T-helper 1 cell treated with Interleukin-12 subunit alpha and Interleukin-12 subunit beta and Interleukin-4 antibody, amounts not matched to agents 30 μg/mL and 1 μg/mL, for 36 hours (primary cell): ENCODE results near the gene HBQ1.
"Not testable (repeated sequence)": the region's sequence is repeated elsewhere in the genome, so short reads cannot be mapped to it uniquely, and the experiment has no call there.

ENCODE experiments used
- H3K27ac Mint-ChIP-seq: one replicate; pipeline ENCODE4 v1.8.0; 2021; ENCODE audit warnings: mild to moderate bottlenecking, mixed read lengths
- H3K27me3 Mint-ChIP-seq: one replicate; pipeline ENCODE4 v1.8.0; 2021; ENCODE audit warnings: low read depth, mixed read lengths
- H3K36me3 Mint-ChIP-seq: one replicate; pipeline ENCODE4 v1.8.0; 2021; ENCODE audit warnings: low read depth, mixed read lengths
- H3K4me1 Mint-ChIP-seq: one replicate; pipeline ENCODE4 v1.8.0; 2021; ENCODE audit warnings: low read depth, mixed read lengths
- H3K4me3 Mint-ChIP-seq: one replicate; pipeline ENCODE4 v1.8.0; 2021; ENCODE audit warnings: mild to moderate bottlenecking, moderate library complexity, mixed read lengths
- H3K9me3 Mint-ChIP-seq: one replicate; pipeline ENCODE4 v1.8.0; 2021; ENCODE audit warnings: mixed read lengths

The HBQ1 gene

DNA sequence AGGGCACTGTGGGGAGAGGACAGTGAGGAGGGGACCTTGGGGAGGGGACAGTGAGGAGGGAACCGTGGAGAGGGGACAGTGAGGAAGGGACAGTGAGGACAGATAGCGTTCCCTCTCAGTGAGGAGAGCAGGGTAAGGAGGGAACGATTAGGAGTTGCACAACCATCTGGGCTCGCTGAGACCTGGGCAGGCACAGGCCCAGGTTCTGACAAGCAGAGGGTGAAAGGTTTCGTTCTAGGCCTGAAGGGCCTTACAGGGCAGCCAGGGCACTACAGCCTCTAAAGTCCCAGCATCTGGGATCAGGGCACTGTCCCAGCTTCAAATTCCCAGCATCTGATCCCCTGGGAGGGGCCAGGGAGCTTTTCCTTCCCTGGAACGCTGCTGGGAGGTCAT lies 27.1 kb upstream of the HBQ1 start:
- peaks cover 55% of the 10 kb centered on the region for H3K27me3 Mint-ChIP-seq
- not testable (repeated sequence) for H3K9me3 Mint-ChIP-seq, H3K4me3 Mint-ChIP-seq

DNA sequence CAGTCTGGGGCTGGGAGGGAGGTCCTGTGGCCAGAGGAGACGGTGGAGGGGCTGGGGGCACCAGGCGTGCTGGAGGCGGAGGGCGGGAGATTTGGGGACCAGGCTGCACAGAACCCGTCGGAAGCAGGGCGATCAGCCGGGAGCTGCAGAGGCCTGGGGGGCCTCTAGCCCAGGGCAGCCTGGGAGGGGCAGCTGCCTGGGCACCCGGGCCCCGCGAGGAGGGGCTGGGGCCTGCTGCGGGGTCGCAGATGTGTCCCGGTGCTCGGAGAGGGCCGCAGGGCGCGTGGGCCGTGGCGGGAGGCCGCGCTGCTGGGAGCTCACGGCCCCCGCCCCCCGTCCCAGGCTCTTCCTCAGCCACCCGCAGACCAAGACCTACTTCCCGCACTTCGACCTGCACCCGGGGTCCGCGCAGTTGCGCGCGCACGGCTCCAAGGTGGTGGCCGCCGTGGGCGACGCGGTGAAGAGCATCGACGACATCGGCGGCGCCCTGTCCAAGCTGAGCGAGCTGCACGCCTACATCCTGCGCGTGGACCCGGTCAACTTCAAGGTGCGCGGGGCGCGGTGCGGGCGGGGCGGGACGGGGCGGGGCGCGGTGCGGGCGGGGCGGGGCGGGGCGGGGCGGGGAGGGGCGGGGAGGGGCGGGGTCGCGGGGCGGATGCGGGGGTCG lies 26.6 kb upstream of the HBQ1 start:
- not testable (repeated sequence) for H3K4me3 Mint-ChIP-seq, H3K9me3 Mint-ChIP-seq, H3K27ac Mint-ChIP-seq, H3K36me3 Mint-ChIP-seq, H3K4me1 Mint-ChIP-seq
- peaks cover 54% of the 10 kb centered on the region for H3K27me3 Mint-ChIP-seq

More for the DNA sequence above, 27.1 kb upstream of the HBQ1 start:
- not testable (repeated sequence) for H3K27ac Mint-ChIP-seq, H3K36me3 Mint-ChIP-seq, H3K4me1 Mint-ChIP-seq

DNA sequence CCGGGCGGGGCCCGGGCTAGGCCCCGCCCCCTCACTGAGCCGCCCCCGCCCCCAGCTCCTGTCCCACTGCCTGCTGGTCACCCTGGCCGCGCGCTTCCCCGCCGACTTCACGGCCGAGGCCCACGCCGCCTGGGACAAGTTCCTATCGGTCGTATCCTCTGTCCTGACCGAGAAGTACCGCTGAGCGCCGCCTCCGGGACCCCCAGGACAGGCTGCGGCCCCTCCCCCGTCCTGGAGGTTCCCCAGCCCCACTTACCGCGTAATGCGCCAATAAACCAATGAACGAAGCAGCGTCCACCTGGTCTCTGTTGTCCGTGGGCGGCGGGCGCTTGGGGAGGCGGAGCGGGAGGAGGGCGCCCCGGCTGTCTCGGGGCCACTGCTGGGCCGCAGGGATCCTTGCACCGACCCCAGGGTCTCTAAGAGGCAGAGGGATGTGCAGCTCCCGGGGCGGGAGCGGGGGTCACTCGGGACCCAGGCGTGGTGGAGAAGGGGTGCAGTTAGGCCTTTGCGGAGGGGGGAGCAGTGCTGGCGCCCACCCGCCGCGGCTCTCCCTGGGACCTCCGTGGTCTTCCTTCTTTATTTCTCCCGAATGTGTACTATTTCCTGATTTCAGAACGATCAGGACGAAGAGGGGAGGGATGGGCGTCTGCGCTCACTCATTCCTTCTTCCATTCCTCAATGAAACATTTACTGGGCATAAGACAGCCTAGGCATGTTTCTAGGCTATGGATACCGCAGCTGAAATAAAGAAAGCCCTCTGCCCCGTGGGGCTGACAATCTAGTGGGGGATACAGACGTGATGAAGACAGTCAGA lies 25.8 kb upstream of the HBQ1 start:
- H3K9me3 Mint-ChIP-seq: no peaks in the 10 kb centered on the region
- peak overlapping the region; percentile 24 for H3K27ac Mint-ChIP-seq
- peak overlapping the region; percentile 44 for H3K4me3 Mint-ChIP-seq
- H3K27me3 Mint-ChIP-seq: peaks cover 52% of the 10 kb centered on the region
- peaks cover 1% of the 10 kb centered on the region for H3K36me3 Mint-ChIP-seq
- peaks cover 5% of the 10 kb centered on the region for H3K4me1 Mint-ChIP-seq

DNA sequence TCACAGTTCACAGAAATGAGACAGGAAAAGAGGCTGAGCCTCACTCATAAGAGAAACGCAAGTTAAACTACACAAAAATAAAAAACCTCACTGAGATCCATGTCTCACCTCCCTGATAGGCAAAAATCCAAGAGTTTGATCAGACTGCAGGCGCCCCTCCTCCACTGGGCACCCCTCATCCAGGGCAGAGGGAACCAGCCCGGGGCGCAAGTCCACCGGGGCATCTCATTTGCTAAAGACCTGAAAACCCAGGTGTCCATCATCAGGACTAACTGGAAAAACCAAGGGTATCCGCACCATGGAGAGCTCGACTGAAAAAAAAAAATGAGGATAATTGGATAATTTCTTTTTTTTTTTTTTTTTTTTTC lies 25.2 kb upstream of the HBQ1 start:
- H3K4me1 Mint-ChIP-seq: peaks cover 5% of the 10 kb centered on the region
- peak overlapping the region; percentile 44 for H3K4me3 Mint-ChIP-seq
- no peaks in the 10 kb centered on the region for H3K9me3 Mint-ChIP-seq
- H3K36me3 Mint-ChIP-seq: peaks cover 1% of the 10 kb centered on the region
- peak overlapping the region; percentile 24 for H3K27ac Mint-ChIP-seq
- peaks cover 48% of the 10 kb centered on the region for H3K27me3 Mint-ChIP-seq

DNA sequence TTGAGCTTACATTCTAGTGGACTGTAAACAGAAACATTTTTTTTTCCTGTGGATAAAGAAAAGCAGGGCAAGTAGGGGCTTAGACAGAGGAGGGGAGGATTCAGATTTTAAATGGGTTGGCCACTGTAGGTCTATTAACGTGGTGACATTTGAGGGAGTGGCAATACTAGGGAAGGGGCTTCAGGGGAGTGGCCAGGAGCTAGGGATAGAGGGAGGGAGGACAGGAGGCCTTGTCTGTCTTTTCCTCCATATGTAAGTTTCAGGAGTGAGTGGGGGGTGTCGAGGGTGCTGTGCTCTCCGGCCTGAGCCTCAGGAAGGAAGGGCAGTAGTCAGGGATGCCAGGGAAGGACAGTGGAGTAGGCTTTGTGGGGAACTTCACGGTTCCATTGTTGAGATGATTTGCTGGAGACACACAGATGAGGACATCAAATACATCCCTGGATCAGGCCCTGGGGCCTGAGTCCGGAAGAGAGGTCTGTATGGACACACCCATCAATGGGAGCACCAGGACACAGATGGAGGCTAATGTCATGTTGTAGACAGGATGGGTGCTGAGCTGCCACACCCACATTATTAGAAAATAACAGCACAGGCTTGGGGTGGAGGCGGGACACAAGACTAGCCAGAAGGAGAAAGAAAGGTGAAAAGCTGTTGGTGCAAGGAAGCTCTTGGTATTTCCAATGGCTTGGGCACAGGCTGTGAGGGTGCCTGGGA lies 21.0 kb upstream of the HBQ1 start:
- H3K9me3 Mint-ChIP-seq: no peaks in the 10 kb centered on the region
- H3K36me3 Mint-ChIP-seq: peaks cover 1% of the 10 kb centered on the region
- no peak overlapping the region for H3K4me3 Mint-ChIP-seq
- peaks cover 5% of the 10 kb centered on the region for H3K4me1 Mint-ChIP-seq
- no peak overlapping the region for H3K27ac Mint-ChIP-seq
- H3K27me3 Mint-ChIP-seq: peaks cover 49% of the 10 kb centered on the region

DNA sequence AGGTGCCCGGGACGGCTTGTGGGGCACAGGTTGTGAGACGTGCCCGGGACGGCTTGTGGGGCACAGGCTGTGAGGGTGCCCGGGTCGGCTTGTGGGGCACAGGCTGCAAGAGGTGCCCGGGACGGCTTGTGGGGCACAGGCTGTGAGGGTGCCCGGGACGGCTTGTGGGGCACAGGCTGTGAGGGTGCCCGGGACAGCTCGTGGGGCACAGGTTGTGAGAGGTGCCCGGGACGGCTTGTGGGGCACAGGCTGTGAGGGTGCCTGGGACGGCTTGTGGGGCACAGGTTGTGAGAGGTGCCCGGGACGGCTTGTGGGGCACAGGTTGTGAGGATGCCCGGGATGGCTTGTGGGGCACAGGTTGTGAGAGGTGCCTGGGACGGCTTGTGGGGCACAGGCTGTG lies 20.0 kb upstream of the HBQ1 start:
- H3K27me3 Mint-ChIP-seq: peaks cover 46% of the 10 kb centered on the region
- H3K4me1 Mint-ChIP-seq, H3K4me3 Mint-ChIP-seq, H3K36me3 Mint-ChIP-seq, H3K9me3 Mint-ChIP-seq, H3K27ac Mint-ChIP-seq: not testable (repeated sequence)

DNA sequence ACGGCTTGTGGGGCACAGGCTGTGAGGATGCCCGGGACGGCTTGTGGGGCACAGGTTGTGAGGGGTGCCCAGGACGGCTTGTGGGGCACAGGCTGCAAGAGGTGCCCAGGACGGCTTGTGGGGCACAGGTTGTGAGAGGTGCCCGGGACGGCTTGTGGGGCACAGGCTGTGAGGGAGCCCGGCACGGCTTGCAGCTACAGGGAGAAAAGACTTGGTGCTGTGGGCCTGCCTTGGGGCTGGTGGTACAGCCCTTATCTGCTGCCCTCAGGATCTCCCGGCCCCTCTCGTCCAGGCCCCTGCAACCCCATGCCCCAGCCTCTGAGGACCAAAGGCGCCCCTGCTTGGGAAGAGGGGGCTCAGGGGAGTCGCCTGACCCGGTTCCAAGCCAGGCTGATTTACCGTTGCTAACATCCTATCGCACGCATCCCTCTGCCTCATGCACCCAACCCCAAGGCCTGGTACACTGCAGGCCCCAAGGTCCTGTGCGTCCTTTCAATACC lies 19.5 kb upstream of the HBQ1 start:
- H3K27me3 Mint-ChIP-seq: peaks cover 47% of the 10 kb centered on the region
- no peak overlapping the region for H3K4me3 Mint-ChIP-seq
- no peaks in the 10 kb centered on the region for H3K4me1 Mint-ChIP-seq
- no peak overlapping the region for H3K27ac Mint-ChIP-seq
- no peaks in the 10 kb centered on the region for H3K36me3 Mint-ChIP-seq
- no peaks in the 10 kb centered on the region for H3K9me3 Mint-ChIP-seq

DNA sequence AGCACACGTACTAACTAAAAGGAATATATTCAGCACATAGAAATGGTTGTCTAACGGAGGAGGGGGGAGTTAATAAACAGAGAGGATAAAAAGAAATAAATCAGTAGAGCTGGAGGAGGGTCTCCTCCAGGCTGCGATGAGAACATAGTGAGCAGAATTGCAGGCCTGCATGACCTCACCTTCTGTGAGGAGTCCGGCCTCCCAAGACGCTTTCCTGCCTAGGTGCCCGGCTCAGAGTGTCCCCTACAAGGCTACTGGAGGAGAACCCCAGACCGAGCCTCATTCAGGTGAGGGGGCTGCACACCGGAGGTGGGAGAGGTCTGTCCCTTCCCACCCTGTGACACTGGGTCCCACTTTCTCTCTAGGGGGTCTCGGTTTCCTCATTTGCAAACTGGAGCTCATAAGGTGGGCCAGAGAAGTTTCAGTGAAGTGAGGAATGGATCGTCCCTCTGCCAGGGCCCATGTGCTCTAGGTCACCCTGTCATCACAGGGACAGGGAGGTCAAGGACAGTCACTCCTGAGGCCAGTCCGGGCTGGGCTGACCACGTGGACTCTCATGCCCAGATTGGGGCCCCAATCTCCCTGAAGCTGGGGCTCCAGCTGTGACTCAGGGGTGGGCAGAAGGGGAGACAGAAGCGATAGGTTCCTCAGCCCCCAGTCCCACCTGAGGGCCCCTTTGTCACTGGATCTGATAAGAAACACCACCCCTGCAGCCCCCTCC lies 17.8 kb upstream of the HBQ1 start:
- no peak overlapping the region for H3K27ac Mint-ChIP-seq
- peaks cover 2% of the 10 kb centered on the region for H3K4me1 Mint-ChIP-seq
- H3K4me3 Mint-ChIP-seq: no peak overlapping the region
- H3K9me3 Mint-ChIP-seq: no peaks in the 10 kb centered on the region
- peaks cover 54% of the 10 kb centered on the region for H3K27me3 Mint-ChIP-seq
- H3K36me3 Mint-ChIP-seq: no peaks in the 10 kb centered on the region

DNA sequence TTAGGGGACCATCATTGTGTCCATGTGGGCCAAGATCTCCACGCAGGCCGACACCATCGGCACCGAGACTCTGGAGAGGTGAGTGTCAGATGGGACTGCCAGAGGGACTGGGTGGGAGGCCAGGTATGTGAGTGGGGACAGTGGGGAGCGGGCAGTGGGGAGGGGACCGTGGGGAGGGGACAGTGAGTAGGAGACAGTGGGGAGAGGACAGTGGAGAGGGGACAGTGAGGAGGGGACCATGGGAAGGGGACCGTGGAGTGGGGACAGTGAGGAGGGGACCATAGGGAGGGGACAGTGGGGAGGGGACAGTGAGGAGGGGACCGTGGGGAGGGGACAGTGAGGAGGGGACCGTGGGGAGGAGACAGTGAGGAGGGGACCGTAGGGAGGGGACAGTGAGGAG lies 17.1 kb upstream of the HBQ1 start:
- H3K4me1 Mint-ChIP-seq, H3K36me3 Mint-ChIP-seq, H3K9me3 Mint-ChIP-seq, H3K27ac Mint-ChIP-seq, H3K4me3 Mint-ChIP-seq: not testable (repeated sequence)
- H3K27me3 Mint-ChIP-seq: peaks cover 55% of the 10 kb centered on the region

DNA sequence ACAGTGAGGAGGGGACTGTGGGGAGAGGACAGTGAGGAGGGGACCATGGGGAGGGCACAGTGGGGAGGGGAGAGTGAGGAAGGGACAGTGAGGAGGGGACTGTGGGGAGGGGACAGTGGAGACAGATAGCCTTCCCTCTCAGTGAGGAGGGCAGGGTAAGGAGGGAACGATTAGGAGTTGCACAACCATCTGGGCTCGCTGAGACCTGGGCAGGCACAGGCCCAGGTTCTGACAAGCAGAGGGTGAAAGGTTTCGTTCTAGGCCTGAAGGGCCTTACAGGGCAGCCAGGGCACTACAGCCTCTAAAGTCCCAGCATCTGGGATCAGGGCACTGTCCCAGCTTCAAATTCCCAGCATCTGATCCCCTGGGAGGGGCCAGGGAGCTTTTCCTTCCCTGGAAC lies 16.6 kb upstream of the HBQ1 start:
- not testable (repeated sequence) for H3K27ac Mint-ChIP-seq, H3K36me3 Mint-ChIP-seq, H3K4me1 Mint-ChIP-seq, H3K9me3 Mint-ChIP-seq
- Mint-ChIP-seq H3K4me3 (peak overlapping the region; percentile 28), H3K27me3 (peaks cover 57% of the 10 kb centered on the region)

DNA sequence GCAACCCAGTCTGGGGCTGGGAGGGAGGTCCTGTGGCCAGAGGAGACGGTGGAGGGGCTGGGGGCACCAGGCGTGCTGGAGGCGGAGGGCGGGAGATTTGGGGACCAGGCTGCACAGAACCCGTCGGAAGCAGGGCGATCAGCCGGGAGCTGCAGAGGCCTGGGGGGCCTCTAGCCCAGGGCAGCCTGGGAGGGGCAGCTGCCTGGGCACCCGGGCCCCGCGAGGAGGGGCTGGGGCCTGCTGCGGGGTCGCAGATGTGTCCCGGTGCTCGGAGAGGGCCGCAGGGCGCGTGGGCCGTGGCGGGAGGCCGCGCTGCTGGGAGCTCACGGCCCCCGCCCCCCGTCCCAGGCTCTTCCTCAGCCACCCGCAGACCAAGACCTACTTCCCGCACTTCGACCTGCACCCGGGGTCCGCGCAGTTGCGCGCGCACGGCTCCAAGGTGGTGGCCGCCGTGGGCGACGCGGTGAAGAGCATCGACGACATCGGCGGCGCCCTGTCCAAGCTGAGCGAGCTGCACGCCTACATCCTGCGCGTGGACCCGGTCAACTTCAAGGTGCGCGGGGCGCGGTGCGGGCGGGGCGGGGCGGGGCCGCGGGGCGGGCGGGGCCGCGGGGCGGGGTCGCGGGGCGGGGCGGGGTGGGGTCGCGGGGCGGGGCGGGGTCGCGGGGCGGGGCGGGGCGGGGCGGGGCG lies 16.0 kb upstream of the HBQ1 start:
- H3K36me3 Mint-ChIP-seq, H3K9me3 Mint-ChIP-seq, H3K4me1 Mint-ChIP-seq, H3K4me3 Mint-ChIP-seq, H3K27ac Mint-ChIP-seq: not testable (repeated sequence)
- peaks cover 60% of the 10 kb centered on the region for H3K27me3 Mint-ChIP-seq

DNA sequence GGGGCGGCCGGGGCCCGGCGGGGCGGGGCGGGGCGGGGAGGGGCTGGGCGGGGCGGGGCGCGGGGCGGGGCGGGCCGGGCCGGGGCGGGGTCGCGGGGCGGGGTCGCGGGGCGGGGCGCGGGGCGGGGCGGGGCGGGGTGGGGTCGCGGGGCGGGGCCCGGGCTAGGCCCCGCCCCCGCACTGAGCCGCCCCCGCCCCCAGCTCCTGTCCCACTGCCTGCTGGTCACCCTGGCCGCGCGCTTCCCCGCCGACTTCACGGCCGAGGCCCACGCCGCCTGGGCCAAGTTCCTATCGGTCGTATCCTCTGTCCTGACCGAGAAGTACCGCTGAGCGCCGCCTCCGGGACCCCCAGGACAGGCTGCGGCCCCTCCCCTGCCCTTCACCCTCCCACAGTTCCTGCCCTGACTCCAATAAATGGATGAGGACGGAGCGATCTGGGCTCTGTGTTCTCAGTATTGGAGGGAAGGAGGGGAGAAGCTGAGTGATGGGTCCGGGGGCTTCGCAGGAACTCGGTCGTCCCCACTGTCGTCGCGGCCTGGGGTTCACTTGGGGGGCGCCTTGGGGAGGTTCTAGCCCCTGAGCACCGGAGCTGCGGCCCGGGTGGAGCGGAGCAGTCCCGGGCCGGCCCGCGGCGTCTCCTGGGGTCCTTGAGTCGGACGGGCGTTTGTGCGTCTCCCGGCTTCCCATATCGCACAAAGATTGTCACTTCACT lies 15.3 kb upstream of the HBQ1 start:
- peaks cover 2% of the 10 kb centered on the region for H3K4me1 Mint-ChIP-seq
- no peaks in the 10 kb centered on the region for H3K36me3 Mint-ChIP-seq
- no peak overlapping the region for H3K4me3 Mint-ChIP-seq
- H3K27me3 Mint-ChIP-seq: peaks cover 64% of the 10 kb centered on the region
- H3K9me3 Mint-ChIP-seq: no peaks in the 10 kb centered on the region
- H3K27ac Mint-ChIP-seq: no peak overlapping the region

DNA sequence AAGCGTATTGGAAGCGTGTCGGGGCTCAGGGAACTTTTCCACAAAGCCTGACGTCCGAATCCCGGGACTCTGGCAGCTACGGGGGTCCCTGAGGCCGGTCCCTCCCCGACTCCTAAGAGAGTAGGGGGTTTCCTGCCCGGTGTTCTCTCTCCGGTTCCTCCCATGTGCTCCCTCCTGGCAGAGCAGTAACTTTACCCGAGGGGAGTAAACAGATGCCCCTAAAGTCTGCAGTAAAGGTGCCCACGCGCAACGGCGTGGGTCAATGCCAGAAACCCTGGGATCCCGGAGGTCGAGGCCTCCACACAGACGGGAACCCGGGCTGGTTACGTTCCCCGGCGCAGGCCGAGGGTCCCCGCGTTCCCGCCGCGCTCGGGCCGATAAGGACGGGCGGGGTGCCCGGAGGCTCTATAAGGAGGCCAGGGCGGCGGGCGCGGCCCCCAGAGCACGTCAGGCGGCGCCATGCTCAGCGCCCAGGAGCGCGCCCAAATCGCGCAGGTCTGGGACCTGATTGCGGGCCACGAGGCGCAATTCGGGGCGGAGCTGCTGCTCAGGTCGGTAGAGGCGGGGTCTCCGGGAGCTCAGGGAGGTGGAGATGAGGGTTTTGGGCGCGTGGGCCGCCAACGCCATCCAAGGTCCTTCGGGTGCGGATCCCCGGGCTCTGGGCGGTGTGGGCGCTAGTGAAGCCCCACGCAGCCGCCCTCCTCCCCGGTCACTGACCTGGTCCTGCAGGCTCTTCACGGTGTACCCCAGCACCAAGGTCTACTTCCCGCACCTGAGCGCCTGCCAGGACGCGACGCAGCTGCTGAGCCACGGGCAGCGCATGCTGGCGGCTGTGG lies 14.5 kb upstream of the HBQ1 start, which contains the start of gene HBM:
Gene HBM (plus strand): TSS at position 440 of the 836 bp plus-strand sequence. CDS start 20 bp downstream, at position 460.
- Mint-ChIP-seq H3K4me3 (no peak within 1 kb of the TSS), H3K4me1 (peaks cover 5% of the 10 kb centered on the region), H3K27me3 (peaks cover 71% of the 10 kb centered on the region), H3K36me3 (no peaks in the 10 kb centered on the region), H3K9me3 (no peaks in the 10 kb centered on the region), H3K27ac (no peak within 1 kb of the TSS)
